Measurements from ENCODE around the gene CSK.

GRCh38 chr15:74831813-74832495 is 50.1 kb downstream of the CSK start:
- TF ChIP-seq, protein P1, sequence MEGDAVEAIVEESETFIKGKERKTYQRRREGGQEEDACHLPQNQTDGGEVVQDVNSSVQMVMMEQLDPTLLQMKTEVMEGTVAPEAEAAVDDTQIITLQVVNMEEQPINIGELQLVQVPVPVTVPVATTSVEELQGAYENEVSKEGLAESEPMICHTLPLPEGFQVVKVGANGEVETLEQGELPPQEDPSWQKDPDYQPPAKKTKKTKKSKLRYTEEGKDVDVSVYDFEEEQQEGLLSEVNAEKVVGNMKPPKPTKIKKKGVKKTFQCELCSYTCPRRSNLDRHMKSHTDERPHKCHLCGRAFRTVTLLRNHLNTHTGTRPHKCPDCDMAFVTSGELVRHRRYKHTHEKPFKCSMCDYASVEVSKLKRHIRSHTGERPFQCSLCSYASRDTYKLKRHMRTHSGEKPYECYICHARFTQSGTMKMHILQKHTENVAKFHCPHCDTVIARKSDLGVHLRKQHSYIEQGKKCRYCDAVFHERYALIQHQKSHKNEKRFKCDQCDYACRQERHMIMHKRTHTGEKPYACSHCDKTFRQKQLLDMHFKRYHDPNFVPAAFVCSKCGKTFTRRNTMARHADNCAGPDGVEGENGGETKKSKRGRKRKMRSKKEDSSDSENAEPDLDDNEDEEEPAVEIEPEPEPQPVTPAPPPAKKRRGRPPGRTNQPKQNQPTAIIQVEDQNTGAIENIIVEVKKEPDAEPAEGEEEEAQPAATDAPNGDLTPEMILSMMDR (IDR thresholded peaks at IDR 0.05) = no peak
- TF ChIP-seq POLR2A (IDR thresholded peaks at IDR 0.05) = no peak
